Stimulated activated naive CD8-positive, alpha-beta T cell treated with anti-CD3 and anti-CD28 coated beads, Interleukin-15, Interleukin-2, amounts not matched to agents 100 ng/mL and 50 ng/mL, for 24 hours (primary cell): ENCODE data around the gene DIRAS1.

Source experiments
- H3K27ac Mint-ChIP-seq: one replicate; pipeline ENCODE4 v1.8.0; 2021; ENCODE audit warnings: mild to moderate bottlenecking, mixed read lengths
- H3K27me3 Mint-ChIP-seq: one replicate; pipeline ENCODE4 v1.8.0; 2021; ENCODE audit warnings: mixed read lengths
- H3K36me3 Mint-ChIP-seq: one replicate; pipeline ENCODE4 v1.8.0; 2021; ENCODE audit warnings: low read depth, mixed read lengths
- H3K4me1 Mint-ChIP-seq: one replicate; pipeline ENCODE4 v1.8.0; 2021; ENCODE audit warnings: low read depth, mixed read lengths
- H3K4me3 Mint-ChIP-seq: one replicate; pipeline ENCODE4 v1.8.0; 2021; ENCODE audit warnings: mild to moderate bottlenecking, mixed read lengths
- H3K9me3 Mint-ChIP-seq: one replicate; pipeline ENCODE4 v1.8.0; 2021; ENCODE audit warnings: mixed read lengths

The DIRAS1 gene

DNA sequence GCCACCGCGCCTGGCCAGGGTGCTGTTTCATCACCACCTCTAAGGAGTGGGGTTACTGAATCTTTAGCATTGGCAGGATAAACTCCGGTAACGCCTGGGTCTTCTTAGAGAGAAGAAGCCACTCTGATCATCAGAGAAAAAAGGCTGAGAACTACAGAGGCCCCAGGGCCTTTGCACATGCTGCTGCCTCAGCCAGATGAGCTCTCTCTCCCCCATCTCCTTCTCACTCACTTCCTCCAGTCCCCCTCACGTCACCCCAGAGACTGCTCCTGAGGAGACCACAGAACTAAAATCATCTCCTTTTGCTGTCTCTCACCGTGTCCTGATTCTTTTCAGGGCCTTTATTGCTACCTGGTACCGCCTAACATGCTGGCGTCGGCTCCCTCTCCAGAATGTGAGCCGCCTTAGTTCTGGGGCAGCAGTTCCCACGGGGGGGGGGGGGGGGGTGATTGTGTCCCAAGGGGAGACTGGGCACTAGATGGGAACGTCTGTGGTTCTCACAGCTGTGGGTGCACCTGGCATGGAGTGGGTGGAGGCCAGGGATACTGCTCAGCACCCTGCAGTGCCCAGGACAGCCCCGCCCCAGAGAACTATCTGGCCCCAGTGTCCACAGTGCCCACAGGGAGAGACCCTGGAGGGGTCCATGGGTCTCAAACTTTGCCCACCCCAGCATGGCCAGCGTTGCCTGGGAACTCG is 5.1 kb upstream of the DIRAS1 start:
- no peaks in the 10 kb centered on the region for H3K36me3 Mint-ChIP-seq
- peaks cover 10% of the 10 kb centered on the region for H3K27me3 Mint-ChIP-seq
- no peaks in the 10 kb centered on the region for H3K9me3 Mint-ChIP-seq
- no peak overlapping the region for H3K27ac Mint-ChIP-seq
- H3K4me3 Mint-ChIP-seq: no peak overlapping the region
- H3K4me1 Mint-ChIP-seq: peaks cover 4% of the 10 kb centered on the region

DNA sequence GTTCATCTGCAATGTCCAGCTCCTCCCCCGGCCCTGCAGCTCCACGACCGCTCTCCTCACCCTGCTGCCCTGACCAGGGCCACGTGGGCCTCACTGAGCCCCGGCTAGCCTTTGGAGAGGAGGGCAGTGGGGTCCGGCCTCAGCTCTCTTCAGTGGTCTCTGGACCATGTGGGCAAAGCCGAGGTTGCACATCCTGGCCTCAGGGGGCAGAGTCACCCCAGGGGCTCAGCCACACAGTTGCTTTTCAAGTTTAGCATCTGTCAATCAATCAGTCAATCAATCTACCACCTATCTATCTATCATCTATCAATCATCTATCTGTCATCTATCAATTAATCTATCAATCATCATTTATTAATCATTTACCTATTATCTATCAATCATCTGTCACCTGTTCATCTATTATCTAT is 3.0 kb upstream of the DIRAS1 start:
- H3K4me3 Mint-ChIP-seq: no peak overlapping the region
- no peak overlapping the region for H3K27ac Mint-ChIP-seq
- H3K9me3 Mint-ChIP-seq: no peaks in the 10 kb centered on the region
- peaks cover 17% of the 10 kb centered on the region for H3K27me3 Mint-ChIP-seq
- no peaks in the 10 kb centered on the region for H3K36me3 Mint-ChIP-seq
- H3K4me1 Mint-ChIP-seq: peaks cover 8% of the 10 kb centered on the region

GRCh38 chr19:2723747-2724146 is 2.6 kb upstream of the DIRAS1 start:
- Mint-ChIP-seq H3K27me3 (peaks cover 17% of the 10 kb centered on the region), H3K4me3 (no peak overlapping the region), H3K9me3 (no peaks in the 10 kb centered on the region), H3K27ac (no peak overlapping the region), H3K4me1 (peaks cover 8% of the 10 kb centered on the region), H3K36me3 (no peaks in the 10 kb centered on the region)

GRCh38 chr19:2723345-2723715 is 2.2 kb upstream of the DIRAS1 start:
- Mint-ChIP-seq H3K4me1 (peaks cover 8% of the 10 kb centered on the region), H3K4me3 (no peak overlapping the region), H3K27me3 (peaks cover 17% of the 10 kb centered on the region), H3K9me3 (no peaks in the 10 kb centered on the region), H3K27ac (no peak overlapping the region), H3K36me3 (no peaks in the 10 kb centered on the region)

- Mint-ChIP-seq H3K36me3 (no peaks in the 10 kb centered on the region), H3K4me1 (peaks cover 8% of the 10 kb centered on the region), H3K4me3 (no peak overlapping the region), H3K9me3 (no peaks in the 10 kb centered on the region), H3K27me3 (peaks cover 17% of the 10 kb centered on the region), H3K27ac (no peak overlapping the region)
Observed at GRCh38 chr19:2722541-2723344, 1.6 kb upstream of the DIRAS1 start.

DNA sequence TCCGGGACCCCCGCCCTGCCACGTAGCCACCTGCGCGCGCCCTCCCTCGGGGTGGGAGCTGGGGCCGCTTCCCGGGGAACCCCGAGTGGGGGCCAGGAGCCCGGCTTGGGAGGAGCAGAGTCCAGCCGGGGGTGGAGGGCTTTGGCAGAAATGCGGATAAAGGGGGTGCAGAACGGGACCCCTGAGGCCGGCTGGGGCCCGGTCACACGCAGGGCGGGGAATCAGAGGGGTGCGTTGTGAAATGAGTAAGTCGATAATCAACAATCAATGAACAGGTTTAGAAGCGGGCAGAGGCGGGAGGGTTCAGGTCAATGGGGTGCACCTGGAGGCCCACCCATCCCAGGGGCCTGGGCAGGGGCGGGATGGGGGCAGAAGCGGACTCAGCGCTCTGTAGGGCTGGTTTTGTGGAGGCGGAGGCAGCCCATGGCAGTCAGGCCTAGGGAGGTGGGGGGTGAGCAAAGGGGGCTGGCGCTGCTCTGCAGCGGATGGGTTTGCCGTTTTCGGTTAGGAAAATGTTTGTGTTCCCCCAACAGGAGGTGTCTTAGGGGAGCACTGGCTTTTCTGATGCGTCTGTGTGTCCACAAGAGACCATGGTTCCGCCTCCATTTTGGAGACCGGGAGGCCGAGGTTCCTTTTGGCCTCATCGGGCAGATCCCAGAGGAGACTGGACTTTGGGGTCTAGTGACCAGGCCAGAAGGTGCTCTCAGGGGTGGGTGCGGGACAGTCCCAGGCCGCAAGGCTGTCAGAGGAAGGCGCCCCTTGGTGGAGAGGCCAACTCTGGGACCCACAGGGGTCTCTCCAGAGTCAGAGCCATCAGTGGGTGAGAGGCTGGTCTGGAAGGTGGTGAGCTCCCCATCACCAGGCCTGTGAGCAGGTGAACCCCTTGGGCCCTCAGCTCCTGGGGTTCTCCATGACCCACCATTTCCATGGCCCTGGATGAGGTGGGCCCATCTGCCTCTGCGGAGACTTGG is 683 bp upstream of the DIRAS1 start:
- Mint-ChIP-seq H3K27ac (no peak overlapping the region), H3K27me3 (peaks cover 17% of the 10 kb centered on the region), H3K4me3 (peak overlapping the region; percentile 56)

DNA sequence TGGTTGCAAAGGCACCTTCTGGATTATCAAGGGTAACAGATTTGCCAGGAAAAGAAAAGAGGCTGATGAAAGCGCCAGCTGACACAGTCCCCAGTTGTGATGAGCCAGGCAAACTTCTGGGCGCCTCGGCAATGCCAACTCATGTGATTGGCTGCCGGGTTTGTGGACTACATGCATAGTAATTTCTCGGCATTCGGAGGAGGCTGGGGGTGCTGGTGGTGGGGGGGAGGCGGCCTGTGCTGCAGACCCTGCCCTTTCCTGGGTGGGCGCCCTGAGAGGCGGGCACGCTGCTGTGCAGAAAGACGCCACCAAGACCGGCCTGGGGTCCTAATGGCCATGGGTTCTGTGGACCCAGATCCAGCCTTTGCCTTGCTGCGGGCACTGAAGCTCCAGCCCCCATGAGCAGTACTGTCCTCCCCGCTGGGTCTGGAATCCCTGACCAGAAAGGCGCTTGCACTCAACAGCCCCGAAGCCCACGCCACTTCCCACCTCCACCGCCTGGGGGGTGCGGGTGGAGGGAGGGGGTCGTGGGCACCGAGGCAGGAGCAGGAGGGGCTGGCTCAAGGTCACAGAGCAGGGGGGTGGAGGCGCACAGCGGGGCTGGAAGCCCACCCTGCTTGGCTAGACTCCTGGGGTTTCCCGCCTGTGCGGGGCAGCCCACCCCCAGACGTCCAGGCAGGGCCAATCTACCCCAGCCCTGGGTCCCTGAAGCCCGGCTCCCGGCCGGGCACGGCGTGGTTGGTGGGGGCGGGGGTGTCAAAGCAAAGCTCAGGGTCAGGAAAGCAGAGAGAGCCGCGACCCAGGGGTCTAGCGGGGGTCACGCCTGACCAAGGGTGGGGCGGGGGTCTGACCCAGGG is 1.0 kb downstream of the DIRAS1 start:
- peaks cover 17% of the 10 kb centered on the region for H3K27me3 Mint-ChIP-seq
- no peaks in the 10 kb centered on the region for H3K36me3 Mint-ChIP-seq
- peak overlapping the region; percentile 41 for H3K4me3 Mint-ChIP-seq
- H3K9me3 Mint-ChIP-seq: peaks cover 7% of the 10 kb centered on the region
- H3K4me1 Mint-ChIP-seq: peaks cover 5% of the 10 kb centered on the region
- H3K27ac Mint-ChIP-seq: no peak overlapping the region

More for the DNA sequence above, 683 bp upstream of the DIRAS1 start:
- peaks cover 5% of the 10 kb centered on the region for H3K4me1 Mint-ChIP-seq
- no peaks in the 10 kb centered on the region for H3K36me3 Mint-ChIP-seq
- no peaks in the 10 kb centered on the region for H3K9me3 Mint-ChIP-seq

DNA sequence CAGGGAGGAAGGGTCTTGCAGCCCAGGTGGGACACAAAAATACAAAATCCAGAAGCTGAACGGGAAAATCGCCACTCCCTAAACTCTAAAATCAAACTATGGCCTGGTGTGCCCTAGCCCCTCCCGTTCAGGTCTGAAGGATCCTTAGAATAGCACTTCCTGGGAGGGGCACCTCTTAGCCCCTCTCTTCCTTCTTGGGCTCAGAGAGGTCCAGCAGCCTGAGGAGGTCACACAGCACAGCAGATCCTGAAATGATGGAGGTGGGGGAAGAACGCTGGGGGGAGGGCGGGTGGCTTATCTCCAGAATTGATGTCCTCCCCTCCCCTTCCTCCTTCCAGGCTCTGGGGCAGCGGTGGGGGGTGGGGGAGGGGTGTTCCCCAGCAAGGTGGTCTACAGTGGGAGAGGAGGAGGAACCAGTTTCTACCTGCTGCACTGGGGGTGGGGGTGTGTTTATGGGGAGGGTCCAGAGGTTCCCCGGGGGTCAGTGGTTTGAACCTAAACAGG is 1.9 kb downstream of the DIRAS1 start:
- Mint-ChIP-seq H3K27me3 (peaks cover 15% of the 10 kb centered on the region), H3K4me3 (no peak overlapping the region), H3K4me1 (peaks cover 5% of the 10 kb centered on the region), H3K36me3 (no peaks in the 10 kb centered on the region), H3K27ac (no peak overlapping the region), H3K9me3 (peaks cover 9% of the 10 kb centered on the region)

GRCh38 chr19:2717638-2718541 is 3.3 kb downstream of the DIRAS1 start:
- peaks cover 9% of the 10 kb centered on the region for H3K9me3 Mint-ChIP-seq

GRCh38 chr19:2716722-2717637 is 4.2 kb downstream of the DIRAS1 start:
- H3K27ac Mint-ChIP-seq: no peak overlapping the region
- peaks cover 9% of the 10 kb centered on the region for H3K9me3 Mint-ChIP-seq
- peaks cover 11% of the 10 kb centered on the region for H3K27me3 Mint-ChIP-seq
- no peaks in the 10 kb centered on the region for H3K36me3 Mint-ChIP-seq
- peaks cover 5% of the 10 kb centered on the region for H3K4me1 Mint-ChIP-seq
- H3K4me3 Mint-ChIP-seq: no peak overlapping the region

More at GRCh38 chr19:2717638-2718541, 3.3 kb downstream of the DIRAS1 start:
- Mint-ChIP-seq H3K27me3 (peaks cover 12% of the 10 kb centered on the region), H3K27ac (no peak overlapping the region), H3K4me3 (no peak overlapping the region), H3K36me3 (no peaks in the 10 kb centered on the region), H3K4me1 (peaks cover 5% of the 10 kb centered on the region)

- Mint-ChIP-seq H3K4me1 (peaks cover 12% of the 10 kb centered on the region), H3K27ac (no peak overlapping the region), H3K4me3 (no peak overlapping the region), H3K27me3 (peaks cover 7% of the 10 kb centered on the region), H3K36me3 (no peaks in the 10 kb centered on the region), H3K9me3 (peaks cover 9% of the 10 kb centered on the region)
Observed at GRCh38 chr19:2716275-2716650, 4.9 kb downstream of the DIRAS1 start.

DNA sequence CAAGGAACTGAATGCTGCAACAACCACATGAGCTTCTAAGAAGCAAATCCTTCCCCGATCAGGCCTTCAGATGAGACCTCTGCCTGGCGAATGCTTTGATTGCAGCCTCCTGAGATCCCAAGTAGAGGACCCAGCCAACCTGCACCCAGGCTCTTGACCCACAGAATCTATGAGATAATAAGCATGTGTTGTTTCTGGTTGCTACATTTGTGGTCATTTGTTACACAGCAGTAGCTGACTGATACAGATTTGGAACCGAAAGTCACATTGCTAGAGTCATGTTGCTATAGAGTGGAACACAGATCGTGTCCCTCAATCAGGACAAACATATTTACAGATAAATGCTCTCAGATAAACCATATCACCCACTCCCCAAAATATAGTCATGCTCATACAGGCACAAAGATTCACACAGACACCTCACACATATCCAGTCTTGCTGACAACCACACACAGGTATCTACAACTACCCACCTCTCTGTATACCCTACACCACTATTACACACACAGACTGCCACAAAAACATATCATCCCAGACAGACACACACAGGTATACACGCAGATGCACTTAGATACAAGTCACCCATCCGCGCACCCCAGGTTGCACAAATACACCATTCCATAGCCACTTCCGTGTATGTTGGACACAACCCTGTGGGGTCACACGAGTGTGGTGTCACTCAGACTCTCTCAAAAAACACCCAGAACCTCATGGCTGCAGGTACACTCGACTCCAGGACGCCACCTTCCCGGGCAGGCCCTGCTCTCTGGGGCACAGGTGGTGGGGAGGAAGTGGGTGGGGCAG is 5.5 kb downstream of the DIRAS1 start:
- Mint-ChIP-seq H3K4me3 (no peak overlapping the region), H3K27ac (no peak overlapping the region)

More for the DNA sequence above, 5.5 kb downstream of the DIRAS1 start:
- Mint-ChIP-seq H3K9me3 (peaks cover 9% of the 10 kb centered on the region), H3K4me1 (peaks cover 15% of the 10 kb centered on the region), H3K27me3 (peaks cover 7% of the 10 kb centered on the region), H3K36me3 (no peaks in the 10 kb centered on the region)
